Nephron progenitor cell (in vitro differentiated cells): ENCODE data around the gene TMEM11.

Experiments
- DNase-seq: peaks from one replicate; pipeline ENCODE4 v3.0.0; 2021
- H3K27ac Mint-ChIP-seq: 2 replicates; pipeline ENCODE4 v1.8.0; 2021; ENCODE audit warnings: mild to moderate bottlenecking, moderate library complexity, mixed read lengths
- H3K27me3 Mint-ChIP-seq: 2 replicates; pipeline ENCODE4 v1.8.0; 2021; ENCODE audit warnings: mild to moderate bottlenecking, low read depth, mixed read lengths; ENCODE audit not compliant: poor library complexity
- H3K36me3 Mint-ChIP-seq: 2 replicates; pipeline ENCODE4 v1.8.0; 2021; ENCODE audit warnings: low read depth, mixed read lengths
- H3K4me1 Mint-ChIP-seq: 2 replicates; pipeline ENCODE4 v1.8.0; 2021; ENCODE audit warnings: mixed read lengths
- H3K4me3 Mint-ChIP-seq: 2 replicates; pipeline ENCODE4 v1.8.0; 2021; ENCODE audit warnings: mild to moderate bottlenecking, moderate library complexity, mixed read lengths
- H3K9me3 Mint-ChIP-seq: 2 replicates; pipeline ENCODE4 v1.8.0; 2021; ENCODE audit warnings: mild to moderate bottlenecking, moderate library complexity, mixed read lengths
- TF ChIP-seq, protein P1 (sequence below): fragments of 200-600 bp; sonication (generic); IDR thresholded peaks from 2 replicates; pipeline ENCODE4 v1.5.0; 2021; ENCODE audit warnings: antibody characterized with exemption

The TMEM11 gene

DNA sequence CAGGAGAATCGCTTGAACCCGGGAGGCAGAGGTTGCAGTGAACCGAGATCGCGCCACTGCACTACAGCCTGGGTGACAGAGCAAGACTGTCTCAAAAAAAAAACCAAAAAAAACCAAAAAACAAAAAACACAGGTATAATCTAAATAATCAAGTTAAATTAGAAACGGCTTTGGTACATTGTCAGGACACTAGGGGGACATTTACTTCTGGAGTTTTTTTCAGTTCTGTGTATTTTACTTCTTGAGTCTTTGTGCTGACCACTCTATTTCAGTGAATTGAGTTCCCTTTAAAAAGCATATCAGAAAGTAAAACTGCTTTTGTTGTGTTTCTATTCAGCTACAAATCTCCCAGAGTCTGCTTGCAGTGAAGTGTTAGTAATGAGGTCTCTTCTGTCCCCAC lies 50.9 kb downstream of the TMEM11 start:
- no peak for DNase-seq

DNA sequence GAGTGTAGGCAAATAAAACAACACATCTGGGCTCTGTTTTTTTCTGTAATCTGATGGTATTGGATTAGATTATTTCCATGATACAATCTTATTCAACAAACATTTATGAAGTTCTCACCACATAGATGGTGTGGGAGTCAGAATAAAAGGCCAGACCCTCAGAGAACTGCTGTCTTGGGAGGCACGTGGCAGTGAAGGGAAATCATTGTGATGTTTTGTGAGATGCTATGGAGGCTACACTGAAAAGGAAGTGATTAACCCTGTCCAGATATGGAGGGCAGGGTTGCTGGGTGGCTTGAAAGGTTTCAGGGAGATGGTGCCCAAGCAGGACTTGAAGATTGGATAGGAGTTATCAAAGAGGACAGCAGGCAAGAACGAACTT lies 51.6 kb downstream of the TMEM11 start:
- Mint-ChIP-seq H3K27me3 (peaks cover 4% of the 10 kb centered on the region), H3K27ac (no peak overlapping the region), H3K9me3 (peaks cover 7% of the 10 kb centered on the region), H3K4me1 (no peaks in the 10 kb centered on the region), H3K36me3 (peaks cover 8% of the 10 kb centered on the region), H3K4me3 (no peak overlapping the region)
- DNase-seq, result no peak
- TF ChIP-seq, protein P1, sequence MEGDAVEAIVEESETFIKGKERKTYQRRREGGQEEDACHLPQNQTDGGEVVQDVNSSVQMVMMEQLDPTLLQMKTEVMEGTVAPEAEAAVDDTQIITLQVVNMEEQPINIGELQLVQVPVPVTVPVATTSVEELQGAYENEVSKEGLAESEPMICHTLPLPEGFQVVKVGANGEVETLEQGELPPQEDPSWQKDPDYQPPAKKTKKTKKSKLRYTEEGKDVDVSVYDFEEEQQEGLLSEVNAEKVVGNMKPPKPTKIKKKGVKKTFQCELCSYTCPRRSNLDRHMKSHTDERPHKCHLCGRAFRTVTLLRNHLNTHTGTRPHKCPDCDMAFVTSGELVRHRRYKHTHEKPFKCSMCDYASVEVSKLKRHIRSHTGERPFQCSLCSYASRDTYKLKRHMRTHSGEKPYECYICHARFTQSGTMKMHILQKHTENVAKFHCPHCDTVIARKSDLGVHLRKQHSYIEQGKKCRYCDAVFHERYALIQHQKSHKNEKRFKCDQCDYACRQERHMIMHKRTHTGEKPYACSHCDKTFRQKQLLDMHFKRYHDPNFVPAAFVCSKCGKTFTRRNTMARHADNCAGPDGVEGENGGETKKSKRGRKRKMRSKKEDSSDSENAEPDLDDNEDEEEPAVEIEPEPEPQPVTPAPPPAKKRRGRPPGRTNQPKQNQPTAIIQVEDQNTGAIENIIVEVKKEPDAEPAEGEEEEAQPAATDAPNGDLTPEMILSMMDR, result no peak

More for the DNA sequence above, 50.9 kb downstream of the TMEM11 start:
- H3K27me3 Mint-ChIP-seq, result peaks cover 4% of the 10 kb centered on the region
- peaks cover 8% of the 10 kb centered on the region for H3K36me3 Mint-ChIP-seq
- peaks cover 7% of the 10 kb centered on the region for H3K9me3 Mint-ChIP-seq
- peak overlapping the region; percentile 74 for H3K27ac Mint-ChIP-seq
- TF ChIP-seq, protein P1, result no peak
- H3K4me3 Mint-ChIP-seq, result no peak overlapping the region
- no peaks in the 10 kb centered on the region for H3K4me1 Mint-ChIP-seq

DNA sequence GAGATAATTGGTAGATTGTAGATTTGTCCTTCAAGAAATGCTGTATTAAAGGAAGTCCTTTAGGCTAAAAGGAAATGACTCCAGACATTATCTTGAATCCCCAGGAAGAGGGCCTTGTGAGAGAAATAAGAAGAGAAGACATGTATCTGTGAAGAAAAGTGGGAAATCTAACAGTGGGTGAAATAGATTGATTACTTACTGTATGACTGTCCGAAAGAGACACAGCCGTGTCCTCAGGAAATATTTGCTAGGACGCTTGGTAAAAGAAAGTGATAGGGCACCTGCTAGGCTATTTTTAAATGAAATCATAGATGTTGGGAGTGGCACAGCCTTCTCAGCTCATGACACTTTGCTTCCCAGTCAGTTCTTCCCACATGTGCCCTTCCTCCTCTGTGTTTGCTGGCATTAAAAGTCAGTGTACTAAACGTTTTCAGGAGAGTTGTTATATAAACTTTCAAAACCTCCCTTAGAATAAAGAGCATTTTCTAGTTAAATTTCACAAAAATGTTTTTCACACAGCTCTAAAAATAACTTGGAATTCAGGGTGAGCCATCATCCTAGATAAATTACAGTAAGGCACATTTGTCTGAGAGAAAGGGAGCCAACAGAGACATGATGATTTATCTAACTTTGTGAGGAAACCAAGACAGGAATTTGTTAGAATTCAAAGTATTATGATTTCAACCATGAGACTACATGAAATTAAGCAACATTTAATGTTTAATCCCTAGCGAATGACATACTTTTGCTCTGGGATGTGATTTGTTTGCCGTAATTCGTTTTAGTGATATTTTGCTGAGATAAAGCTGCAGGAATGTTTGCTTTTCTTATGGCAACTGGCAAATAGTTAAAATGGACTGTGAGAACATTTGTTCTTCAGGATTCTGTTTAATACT lies 52.2 kb downstream of the TMEM11 start:
- TF ChIP-seq, protein P1, result no peak
- no peaks in the 10 kb centered on the region for H3K4me1 Mint-ChIP-seq
- peaks cover 8% of the 10 kb centered on the region for H3K36me3 Mint-ChIP-seq
- no peak overlapping the region for H3K27ac Mint-ChIP-seq
- H3K27me3 Mint-ChIP-seq, result peaks cover 4% of the 10 kb centered on the region
- H3K4me3 Mint-ChIP-seq, result no peak overlapping the region
- no peak for DNase-seq
- H3K9me3 Mint-ChIP-seq, result peaks cover 13% of the 10 kb centered on the region

DNA sequence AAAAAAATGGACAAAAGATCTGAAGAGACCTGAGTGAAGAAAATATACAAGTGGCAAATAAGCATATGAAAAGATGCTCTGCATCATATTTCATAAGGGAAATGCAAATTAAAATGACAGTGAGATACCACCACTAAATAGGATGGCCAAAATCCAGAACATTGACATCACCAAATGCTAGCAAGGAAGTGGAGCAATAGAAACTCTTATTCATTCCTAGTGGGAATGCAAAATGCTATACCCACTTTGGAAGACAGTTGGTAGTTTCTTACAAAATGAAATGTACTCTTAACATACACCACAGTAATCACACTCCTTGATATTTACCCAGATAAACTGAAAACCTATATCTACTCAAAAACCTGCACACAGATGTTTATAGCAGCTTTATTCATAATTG lies 53.6 kb downstream of the TMEM11 start:
- TF ChIP-seq, protein P1, result no peak
- no peak overlapping the region for H3K27ac Mint-ChIP-seq

DNA sequence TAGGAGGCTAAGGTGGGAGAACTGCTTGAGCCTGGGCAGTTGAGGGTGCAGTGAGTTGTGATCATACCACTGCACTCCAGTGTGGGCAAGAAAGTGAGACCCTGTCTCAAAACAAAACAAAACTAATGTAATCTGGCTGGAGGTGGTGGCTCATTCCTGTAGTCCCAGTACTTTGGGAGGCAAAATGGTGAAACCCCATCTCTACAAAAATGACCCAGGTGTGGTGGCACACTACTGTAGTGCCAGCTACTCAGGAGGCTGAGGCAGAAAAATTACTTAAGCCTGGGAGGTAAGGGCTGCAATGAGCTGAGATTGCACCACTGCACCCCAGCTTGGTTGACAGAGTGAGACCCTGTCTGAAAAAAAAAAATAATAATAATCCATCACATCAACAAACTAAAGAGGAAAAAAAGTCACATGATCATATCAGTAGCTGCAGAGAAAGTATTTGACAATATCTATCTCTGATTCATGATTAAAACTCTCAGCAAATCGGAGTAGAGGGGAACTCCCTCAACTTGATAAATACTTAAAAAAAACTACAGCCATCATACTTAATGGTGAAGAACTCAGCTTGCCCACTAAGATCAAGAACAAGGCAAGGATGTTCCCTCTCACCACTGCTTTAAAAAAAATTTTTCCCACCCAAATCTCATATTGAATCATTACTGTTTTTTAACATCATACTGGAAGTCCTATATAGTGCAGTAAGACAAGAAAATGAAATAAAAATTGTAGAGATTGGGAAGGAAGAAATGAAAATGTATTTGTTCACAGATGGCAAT lies 56.2 kb downstream of the TMEM11 start:
- no peaks in the 10 kb centered on the region for H3K4me1 Mint-ChIP-seq
- no peak overlapping the region for H3K4me3 Mint-ChIP-seq
- peaks cover 37% of the 10 kb centered on the region for H3K36me3 Mint-ChIP-seq
- DNase-seq, result no peak
- H3K27me3 Mint-ChIP-seq, result peaks cover 3% of the 10 kb centered on the region
- H3K9me3 Mint-ChIP-seq, result peaks cover 47% of the 10 kb centered on the region
- TF ChIP-seq, protein P1, result no peak
- no peak overlapping the region for H3K27ac Mint-ChIP-seq

More for the DNA sequence above, 53.6 kb downstream of the TMEM11 start:
- no peak for DNase-seq
- Mint-ChIP-seq H3K36me3 (peaks cover 13% of the 10 kb centered on the region), H3K9me3 (peaks cover 21% of the 10 kb centered on the region), H3K4me1 (no peaks in the 10 kb centered on the region), H3K4me3 (no peak overlapping the region), H3K27me3 (peaks cover 4% of the 10 kb centered on the region)
